ENCODE results near the gene ZIC5.
"Not testable (repeated sequence)": the region's sequence is repeated elsewhere in the genome, so short reads cannot be mapped to it uniquely, and the experiment has no call there.

The ZIC5 gene

DNA sequence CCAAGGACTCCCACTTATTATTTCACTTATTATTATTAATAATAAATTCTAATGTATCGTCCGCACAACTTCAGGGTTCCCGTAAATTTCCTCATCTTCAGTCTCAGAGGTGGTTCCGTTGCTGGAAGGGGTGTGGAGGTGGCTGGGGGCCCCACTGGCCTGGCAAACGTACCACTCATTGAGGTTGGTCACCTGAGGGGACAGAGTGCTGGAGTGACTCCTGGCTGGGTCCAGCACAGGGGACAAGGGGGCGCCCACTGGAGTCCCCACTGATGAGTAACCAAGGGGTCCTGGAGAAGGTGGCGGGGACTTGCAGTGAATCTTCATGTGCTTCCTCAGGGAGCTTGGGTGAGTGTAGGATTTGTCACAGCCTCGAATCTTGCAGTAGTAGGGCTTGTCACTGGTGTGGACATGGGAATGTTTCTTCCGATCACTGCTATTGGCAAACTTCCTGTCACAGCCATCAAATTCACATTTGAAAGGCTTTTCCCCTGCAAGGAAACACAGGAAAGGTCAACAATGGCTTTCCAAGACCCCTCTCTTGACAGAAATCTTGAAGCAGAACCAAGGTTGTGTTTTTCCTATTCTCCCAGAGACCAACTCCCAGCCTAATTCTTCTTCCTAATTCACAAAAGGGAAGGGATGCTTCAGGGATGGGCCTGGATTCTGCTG, 6.1 kb downstream of the ZIC5 start:
- no peak for DNase-seq (ENCODE audit: insufficient read length, low spot score)
- no peak for FAIRE-seq

DNA sequence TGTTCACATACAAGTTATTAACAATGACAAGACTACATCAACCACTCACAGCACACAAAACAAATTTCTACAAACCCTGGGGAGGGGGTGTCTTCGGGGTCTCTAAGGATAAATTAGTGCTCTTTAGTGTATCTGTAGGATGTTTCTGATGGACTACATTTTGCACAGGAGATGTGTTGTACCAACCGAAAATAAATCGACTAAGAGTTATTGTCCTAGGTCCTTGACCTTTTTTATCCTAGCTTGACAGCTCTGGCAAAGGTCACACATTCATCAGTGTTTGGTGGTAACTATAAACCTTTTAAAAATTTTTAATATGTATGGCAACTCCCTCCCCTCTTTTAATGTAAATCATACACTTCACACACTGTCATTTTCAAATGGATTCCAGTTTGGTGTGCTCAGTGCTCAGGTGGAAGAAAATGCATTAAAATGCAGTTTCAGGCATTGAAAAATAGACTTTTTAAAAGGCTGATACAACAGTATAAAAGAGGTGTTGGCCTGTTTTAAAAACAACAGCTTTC, 7.7 kb downstream of the ZIC5 start:
- FAIRE-seq (no peak), DNase-seq (ENCODE audit: insufficient read length, low spot score) (no peak)

DNA sequence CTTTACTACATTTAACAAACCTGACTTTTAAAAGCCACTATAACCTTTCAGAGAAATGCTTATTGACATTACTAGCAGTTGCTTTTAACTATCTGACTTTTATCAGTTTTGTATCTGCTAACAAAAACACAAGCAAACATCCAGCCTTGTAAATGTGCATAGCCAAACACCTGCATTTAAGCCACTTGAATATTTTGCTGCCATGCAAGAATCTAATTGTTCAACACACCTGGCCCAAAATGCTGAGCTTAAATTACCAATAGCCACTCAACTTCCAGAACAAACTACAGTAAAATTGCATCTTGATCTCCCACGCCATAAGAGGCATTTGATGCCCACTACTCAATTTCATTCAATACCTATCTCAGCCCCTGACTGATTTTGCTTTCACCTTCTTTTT, 9.3 kb downstream of the ZIC5 start:
- FAIRE-seq = no peak
- no peak for DNase-seq (ENCODE audit: insufficient read length, low spot score)

DNA sequence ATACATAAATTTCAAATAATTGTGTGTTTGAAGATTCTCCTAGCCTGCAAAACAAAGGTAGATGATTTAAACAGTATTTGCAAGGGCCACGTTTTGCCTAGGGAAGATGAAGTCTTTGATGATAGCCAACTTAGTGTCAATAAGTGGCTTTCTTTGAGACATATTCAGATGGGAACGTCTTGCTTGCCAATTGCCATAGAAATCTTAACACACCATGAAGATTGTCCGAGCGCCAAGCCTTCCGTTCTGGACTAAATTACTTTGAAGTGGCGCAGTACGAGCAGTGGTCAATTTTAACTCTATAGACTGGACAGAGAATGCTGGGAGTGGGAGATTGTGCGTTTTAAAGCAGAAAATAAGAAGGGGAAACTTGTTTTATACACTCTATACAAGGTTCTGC, 9.9 kb downstream of the ZIC5 start:
- FAIRE-seq = no peak
- DNase-seq (ENCODE audit: insufficient read length, low spot score) = no peak

DNA sequence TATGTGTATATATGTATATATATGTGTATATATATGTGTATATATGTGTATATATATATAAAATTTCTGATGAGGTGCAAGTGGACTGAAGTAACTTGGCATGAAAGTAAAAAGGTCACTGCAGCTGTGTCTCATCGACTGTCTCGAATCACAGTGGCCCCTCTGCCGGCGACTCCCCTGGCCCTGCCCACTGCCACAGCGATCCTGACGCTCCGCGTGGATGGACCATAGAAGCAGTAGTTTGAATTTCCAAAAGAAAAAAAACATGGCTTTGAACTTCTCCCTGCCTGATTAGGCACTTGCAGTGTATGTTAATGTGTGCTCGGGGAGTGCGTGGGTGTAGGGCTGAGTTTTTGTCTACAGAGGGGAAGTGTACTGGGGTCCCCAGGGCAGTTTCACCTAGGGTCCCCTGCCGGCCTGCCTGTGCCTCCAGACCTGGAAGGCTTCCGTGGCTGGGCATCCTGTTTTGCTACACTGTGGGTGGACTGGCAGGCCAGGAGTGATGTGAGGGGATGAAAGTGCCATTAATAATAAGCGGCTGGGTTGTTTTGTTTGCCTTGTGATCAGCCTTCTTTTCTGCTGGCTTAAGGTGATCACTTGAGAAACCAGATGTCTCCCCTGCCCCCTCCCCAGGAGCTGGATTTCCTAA, 10.8 kb downstream of the ZIC5 start:
- DNase-seq (ENCODE audit: insufficient read length, low spot score) = no peak
- FAIRE-seq = no peak

DNA sequence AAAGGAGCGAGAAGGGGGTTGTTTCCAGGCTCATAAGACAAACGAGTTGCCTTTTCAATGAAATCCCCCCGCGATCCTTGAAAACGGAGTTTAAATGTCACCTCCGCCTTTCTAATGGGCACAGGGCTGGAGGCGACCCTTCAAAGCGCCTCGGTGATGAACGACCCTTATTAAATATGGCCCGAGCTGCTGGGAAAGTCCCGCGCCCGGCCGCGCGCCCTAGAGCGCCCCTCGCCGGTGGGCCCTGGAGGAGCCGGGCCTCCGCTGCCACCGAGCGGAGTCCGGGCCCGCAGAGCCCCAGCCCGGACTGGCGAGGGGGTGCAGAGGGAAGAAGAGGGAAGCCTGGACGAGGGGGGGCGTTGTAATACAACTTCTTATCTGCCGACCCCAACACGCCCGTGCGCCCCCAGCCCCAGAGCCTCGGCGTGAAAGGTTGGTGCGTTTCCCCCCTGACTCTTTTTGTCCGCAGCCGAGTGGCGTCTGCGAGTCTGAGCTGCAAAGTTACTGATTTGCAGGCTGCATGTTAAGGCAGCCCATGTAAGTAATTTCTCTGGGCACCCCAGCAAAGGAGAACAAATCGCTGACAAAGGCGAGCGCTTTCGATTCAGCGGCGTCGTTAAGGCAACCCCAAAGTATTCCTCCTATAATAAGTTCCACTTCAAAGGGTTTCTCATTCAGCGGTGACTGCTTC, 11.9 kb downstream of the ZIC5 start:
- DNase-seq (ENCODE audit: insufficient read length, low spot score) (no peak), FAIRE-seq (no peak)

DNA sequence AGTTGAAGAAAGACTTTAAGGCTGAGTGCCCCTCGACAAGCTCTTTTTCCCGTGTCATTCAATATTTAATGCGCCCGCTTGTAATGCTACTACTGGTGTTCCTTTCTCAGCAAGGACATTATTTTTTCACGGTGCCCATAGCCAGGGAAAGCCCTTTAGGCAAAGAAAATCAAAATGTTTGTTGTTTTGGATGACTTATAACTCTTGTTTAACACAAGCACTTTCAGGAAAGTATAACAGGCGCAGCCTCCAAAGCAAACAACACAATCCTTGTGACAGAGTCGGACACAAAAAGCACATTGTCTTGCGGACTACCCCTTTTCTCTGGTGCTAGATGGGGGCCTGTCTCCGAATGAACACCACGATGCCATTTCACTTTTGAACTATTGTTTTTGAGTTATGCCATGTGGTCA, 12.4 kb downstream of the ZIC5 start:
- FAIRE-seq = no peak
- DNase-seq (ENCODE audit: insufficient read length, low spot score) = no peak

DNA sequence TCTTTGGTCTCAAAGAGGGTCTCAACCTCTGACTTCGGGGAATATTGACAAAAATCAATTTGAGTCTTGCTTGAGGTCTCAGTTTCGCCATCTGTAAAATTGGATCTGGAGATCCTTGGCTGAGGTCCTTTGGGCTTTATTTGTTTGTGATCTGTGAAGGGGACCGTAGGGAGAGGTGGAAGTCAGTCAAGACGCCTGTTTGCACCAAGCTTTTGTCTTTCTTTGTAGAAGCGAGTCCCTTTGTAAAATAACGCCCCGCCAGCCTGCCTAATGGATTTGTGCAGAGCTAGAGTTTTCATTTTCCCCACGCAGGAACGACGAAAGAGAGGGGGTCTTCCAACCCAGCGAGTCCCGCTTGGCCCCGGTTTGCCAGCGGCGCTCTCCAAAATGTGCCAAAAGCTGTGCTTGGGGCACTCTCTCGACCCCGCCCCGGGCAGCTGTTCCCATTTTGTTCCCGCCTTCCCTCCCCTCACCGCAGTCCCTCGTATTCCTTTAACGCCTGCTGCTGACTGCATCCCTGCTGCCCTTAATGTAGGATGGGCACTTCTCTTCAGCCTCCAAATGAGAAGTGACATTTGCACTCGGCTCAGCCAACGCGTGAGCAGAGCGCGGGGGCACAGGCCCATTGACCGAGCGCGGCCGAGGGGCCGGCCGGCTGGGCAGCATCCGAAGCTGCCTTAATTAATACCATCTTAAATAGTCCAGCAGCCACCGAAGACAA, 13.0 kb downstream of the ZIC5 start:
- FAIRE-seq (no peak), DNase-seq (ENCODE audit: insufficient read length, low spot score) (no peak)

DNA sequence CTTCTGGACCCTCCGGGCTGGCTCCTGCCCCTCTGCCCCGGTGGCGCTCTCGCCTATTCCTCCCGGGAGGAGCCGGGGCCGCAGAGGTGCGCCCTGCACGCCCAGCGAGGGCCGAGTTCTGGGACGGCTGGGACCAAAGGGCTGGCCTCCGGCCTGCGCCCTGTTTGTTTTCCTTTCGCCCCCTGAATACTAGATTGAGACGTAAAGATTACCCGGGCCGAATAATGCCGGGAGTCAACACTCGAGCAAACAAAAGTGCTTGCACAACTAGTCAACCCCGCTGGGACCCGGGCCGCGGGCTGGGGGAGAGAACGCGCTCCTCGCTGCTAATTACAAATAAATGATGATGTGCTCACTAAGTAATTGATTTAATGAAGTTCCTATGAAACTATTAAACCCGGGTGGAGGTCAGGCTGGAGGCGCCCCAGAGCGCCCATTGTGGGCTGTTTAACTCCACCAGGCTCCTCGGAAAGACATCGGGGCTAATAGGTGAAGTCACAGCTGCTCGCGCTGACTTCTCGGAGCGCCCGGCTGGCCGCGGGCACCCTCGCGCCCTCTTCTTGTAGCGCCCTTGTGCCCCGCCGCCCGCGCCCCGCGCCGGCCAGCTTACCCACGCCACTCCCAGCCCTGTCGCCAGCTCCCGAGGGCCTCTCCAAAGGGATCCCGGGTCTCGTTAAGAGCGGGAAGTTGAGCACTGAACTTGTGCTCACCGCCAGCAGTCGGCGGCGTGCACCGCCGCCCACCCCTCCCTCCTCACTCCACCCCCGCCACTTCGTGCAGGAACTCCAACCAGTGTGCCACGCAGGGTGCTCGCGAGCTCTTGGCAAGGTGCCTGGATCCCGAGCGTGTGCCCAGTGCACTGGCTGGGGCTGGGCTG, 14.9 kb downstream of the ZIC5 start:
- DNase-seq (ENCODE audit: insufficient read length, low spot score) (no peak), FAIRE-seq (no peak)

DNA sequence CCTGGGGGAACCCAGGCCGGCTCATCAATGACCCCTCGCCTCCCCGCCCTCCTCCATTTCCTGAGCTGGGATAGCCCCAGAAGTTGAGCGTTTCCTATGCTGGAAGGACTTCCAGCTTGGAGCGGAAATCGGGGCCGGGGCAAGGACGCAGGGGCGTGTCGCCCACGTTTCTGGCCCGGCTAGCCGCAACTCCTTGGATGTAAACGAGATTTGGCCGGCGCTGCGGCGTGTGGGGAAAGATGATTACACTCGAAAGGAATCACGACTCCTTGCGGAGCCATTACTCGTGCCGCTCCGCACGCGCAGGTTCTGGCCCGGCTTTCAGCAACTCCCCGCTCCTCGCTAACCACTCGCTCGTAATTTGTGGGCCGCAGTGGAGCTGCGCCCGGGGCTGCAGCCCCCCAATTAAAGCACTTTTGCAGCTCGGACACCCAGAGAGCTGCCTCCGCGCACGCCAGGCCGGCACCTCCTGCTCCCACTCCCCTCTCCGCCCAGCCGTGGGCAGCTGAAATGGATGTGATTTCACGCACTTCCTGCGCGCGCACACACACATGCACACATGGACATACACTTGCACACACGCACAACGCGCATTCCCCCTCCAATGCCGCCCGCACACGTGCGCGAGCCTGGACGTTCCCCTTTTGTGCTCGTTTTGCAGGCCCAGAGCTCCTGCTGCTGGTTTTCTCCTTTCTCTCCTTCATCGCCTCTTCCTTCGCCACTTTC, 15.7 kb downstream of the ZIC5 start:
- DNase-seq (ENCODE audit: insufficient read length, low spot score) = no peak
- FAIRE-seq = no peak

DNA sequence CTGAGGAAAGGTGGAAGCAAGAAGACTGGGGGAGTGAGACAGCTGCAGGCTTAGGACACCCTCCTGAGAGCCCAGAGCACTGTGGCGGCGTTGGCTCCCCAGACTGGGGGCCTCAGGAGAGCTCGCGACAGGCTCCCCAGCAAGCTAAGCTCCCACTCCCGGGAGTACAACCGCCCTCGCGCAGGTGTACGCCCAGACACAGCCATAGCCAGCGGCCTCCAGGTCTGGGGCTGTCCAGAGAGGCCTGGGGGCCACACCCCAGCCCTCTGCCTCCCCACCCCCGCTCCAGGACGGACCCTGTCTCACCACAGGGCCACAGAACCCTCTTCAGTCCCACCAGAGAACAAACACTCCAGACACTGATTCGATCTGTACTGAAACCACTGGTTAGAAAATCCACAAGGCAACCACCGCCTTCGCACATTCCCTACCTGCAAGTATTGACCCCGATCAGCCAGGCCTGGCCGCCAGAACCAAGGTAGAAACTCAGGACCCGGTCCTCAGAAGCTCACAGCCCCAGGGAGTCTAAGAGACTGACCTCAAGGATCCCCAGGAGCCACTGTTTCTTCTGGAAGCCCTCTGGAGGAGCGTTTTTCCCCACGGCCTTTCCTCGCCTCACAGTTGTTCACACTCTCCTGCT, 16.3 kb downstream of the ZIC5 start:
- no peak for FAIRE-seq
- no peak for DNase-seq (ENCODE audit: insufficient read length, low spot score)

DNA sequence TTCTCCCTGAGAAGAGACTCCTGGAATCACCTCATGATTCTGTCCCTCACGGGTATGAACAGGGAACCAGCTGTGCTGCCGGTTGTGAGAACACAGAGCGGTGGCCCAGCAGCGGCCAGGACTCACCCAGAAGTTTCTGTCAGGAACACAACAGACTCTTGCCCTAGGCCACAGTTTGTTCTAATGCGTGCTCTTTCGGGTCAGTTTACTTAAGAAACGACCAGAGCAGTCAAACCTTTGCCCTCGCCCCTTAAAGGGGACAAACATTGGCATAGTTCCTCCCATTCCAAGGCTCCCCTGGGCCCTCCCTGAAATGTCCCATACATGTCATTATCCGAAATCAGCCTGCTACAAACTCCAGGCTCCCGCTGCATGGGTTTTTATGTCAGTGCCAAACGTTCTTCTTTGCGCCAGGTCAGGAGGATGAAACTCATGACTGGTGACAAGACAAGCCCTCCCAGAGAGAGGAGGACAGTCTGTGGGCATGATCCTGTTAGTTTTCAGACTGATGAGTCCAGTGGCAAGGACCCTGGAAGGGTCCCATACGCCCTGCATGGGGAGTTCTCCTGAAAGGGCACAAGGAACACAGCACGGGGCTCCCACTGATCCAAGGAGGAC, 18.3 kb downstream of the ZIC5 start:
- FAIRE-seq = no peak
- DNase-seq (ENCODE audit: insufficient read length, low spot score) = no peak

DNA sequence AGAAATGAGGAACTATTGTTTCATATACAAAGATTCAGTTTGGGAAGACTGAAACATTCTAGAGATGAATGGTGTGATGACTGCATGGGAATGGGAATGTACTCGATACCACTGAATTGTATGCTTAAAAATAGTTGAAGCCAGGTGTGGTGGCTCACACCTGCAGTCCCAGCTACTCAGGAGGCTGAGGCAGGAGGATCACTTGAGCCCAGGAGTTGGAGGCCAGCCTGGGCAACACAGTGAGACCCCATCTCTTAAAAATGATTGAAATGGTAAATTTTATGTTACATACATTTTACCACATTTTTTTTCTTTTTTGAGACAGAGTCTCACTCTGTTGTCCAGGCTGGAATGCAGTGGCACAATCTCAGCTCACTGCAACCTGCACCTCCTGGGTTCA, 19.9 kb downstream of the ZIC5 start:
- not testable (repeated sequence) for DNase-seq (ENCODE audit: insufficient read length, low spot score); FAIRE-seq

DNA sequence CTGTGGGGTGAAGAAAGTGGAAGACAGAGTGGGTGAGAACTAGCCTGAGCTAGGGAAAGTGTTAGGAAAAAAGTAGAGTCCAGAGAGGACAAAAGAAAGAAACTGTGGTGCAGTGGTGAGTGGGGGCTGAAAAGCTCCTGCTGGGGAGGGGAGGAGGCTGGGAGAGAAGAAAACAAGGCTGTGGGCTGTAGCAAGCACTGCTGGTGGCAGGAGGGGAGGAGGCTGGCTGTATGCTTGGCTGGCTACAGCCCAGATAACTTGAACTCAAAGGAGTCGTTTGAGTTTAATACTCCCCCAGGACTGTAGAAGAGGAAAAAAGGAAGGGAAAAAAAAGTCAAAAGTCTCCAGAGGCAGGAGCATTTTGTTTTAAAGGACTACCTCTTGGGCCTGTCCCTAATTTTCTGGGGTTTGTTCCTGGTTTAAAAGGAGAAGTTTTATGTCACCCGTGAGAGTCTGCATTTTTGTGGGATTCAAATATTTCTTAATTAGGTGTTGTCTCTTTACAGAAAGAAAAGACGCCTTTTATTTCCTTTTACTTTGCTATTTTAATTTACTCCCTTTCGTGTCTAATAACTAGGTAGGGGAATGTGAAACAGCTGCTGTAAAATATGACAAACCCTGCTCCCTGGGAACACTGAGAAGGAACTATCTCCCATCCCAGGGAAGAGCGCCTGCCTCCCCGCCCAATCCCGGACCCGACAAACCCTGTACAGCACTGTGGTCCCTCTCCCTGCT, 21.7 kb downstream of the ZIC5 start:
- no peak for DNase-seq (ENCODE audit: insufficient read length, low spot score)
- no peak for FAIRE-seq

DNA sequence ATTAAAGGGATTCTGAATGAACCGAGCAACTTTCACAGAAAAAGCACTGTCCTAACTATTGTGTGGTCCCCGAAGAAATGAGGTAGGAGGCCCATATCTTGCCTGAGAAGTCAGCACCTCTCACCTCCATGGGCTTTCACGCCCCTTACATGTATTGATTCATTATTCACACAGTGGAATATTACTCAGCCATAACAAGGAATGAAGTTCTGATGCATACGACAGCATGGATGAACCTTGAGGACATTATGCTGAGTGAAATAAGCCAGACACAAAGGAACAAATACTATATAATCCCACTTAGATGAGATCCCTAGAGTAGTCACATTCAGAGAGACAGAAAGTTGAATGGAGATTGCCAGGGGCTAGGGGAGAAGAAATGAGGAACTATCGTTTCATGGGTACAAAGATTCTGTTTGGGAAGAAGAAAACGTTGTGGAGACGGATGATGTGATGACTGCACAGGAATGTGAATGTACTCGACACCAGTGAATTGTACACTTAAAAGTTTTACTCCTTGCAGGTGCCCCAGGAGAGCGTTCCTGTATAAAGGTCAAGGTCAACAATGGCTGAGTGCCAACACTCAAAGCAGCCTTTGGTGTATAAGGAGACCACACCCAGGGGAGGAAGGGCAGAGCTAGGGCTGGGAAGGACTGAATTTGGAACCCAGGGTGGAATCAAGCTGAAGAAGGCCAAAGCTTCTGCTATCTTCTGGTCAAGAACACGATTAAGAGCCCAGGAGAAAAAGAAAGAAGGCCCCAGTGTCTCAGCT, 22.5 kb downstream of the ZIC5 start:
- no peak for FAIRE-seq
- DNase-seq (ENCODE audit: insufficient read length, low spot score) = no peak

DNA sequence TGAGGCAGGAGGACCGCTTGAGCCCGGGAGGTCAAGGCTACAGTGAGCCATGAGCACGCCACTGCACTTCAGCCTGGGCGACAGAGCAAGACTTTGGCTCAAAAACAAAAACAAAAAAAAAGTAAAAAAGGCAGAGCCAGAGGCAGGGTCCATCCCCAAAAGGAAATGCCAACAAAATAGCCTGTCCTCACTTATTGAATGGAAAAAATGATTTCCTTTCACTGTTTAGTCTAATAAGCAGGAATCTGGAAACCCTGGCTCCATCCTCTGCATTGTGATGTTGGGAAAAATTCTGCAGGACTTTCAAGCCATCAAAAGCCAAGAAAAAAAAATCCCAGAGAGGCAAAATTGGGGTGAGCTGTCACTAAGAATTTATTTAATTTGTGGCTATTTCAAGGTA, 23.2 kb downstream of the ZIC5 start:
- FAIRE-seq (no peak), DNase-seq (ENCODE audit: insufficient read length, low spot score) (no peak)

DNA sequence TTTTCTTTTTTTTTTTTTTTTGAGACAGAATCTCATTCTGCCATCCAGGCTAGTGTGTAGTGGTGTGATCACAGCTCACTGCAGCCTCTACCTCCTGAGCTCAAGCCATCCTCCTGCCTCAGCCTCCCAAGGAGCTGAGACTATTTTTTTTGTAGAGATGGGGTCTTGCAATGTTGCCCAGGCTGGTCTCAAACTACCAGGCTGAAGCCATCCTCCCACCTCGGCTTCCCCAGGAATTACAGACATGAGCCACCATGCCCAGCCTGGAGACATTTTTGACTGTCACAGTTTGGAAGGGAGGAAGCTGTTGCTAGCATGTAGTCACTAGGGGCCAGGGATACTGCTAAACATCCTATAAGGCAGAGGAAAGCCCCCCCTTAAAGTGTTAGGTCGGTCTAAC, 23.9 kb downstream of the ZIC5 start:
- DNase-seq (ENCODE audit: insufficient read length, low spot score) (no peak), FAIRE-seq (no peak)
